GM12878 (cell line): ENCODE data around the gene MAML3. TPM values are rescaled to one million over a fixed set of nuclear protein-coding genes. Genes with fewer than 3 reads are reported as not detected.

ENCODE experiments used
- ATAC-seq: fragments of 200-7000 bp; cut with Tn5 transposase; 3 replicates; pipeline ENCODE4 v1.9.1; 2020; ENCODE audit warnings: mild to moderate bottlenecking, moderate library complexity
- BruUV-seq: library from RNA; stranded (reverse); fragments of 400-500 nt; replicated peaks from 2 replicates; lab custom pipeline; 2021; lab: Mats Ljungman, UMichigan
- CTCF ChIA-PET: fragments of 300-600 bp; sonication (Branson Sonifier 250); formaldehyde crosslinking; extraction: SDS; loops from one replicate; lab custom pipeline; 2021; ENCODE audit warnings: inconsistent platforms; lab: Yijun Ruan, JAX
- POLR2A ChIA-PET: fragments of 350-600 bp; formaldehyde crosslinking; extraction: SDS; loops from one replicate; lab custom pipeline; 2021; ENCODE audit warnings: inconsistent platforms; lab: Charles Lee
- RAD21 ChIA-PET: fragments of 300-600 bp; sonication (Branson Sonifier 250); formaldehyde crosslinking; loops from one replicate; lab custom pipeline; 2023; ENCODE audit warnings: antibody characterized with exemption; ENCODE audit not compliant: unreplicated experiment; lab: Charles Lee
- SMC1A ChIA-PET: fragments of 300-600 bp; sonication (Branson Sonifier 250); formaldehyde crosslinking; loops from one replicate; lab custom pipeline; 2023; ENCODE audit not compliant: unreplicated experiment, uncharacterized antibody; lab: Charles Lee
- DNase-seq: peaks from one replicate; pipeline ENCODE4 v3.0.0-alpha.2; 2011; ENCODE audit warnings: low read depth, low spot score
- FAIRE-seq: peaks from 3 replicates; lab custom pipeline; 2011; peaks lifted over from hg19 to GRCh38; lab: Jason Lieb, UNC
- H2AFZ ChIP-seq: 2 replicates; pipeline ENCODE4 v1.6.0; 2011; ENCODE audit warnings: low read depth, low read length, control low read depth; ENCODE audit not compliant: control insufficient read depth
- H3K27ac ChIP-seq: 2 replicates; pipeline ENCODE4 v1.5.1; 2011; ENCODE audit warnings: control low read depth; ENCODE audit not compliant: control insufficient read depth, insufficient read depth
- H3K27me3 ChIP-seq, 2 experiments: replicated peaks in 1 of 2; 2 replicates each; pipeline versions ENCODE4 v1.6.0 to v1.6.1; 2011; ENCODE audit warnings: low read length in 1 of 2; ENCODE audit not compliant: control insufficient read depth in 2 of 2, insufficient read depth in 2 of 2
- H3K36me3 ChIP-seq, 2 experiments: 2 replicates each; pipeline ENCODE4 v1.5.1; 2011; ENCODE audit warnings: low read length in 1 of 2; ENCODE audit not compliant: control insufficient read depth in 2 of 2, insufficient read depth in 2 of 2
- H3K4me1 ChIP-seq: 2 replicates; pipeline ENCODE4 v1.6.1; 2011; ENCODE audit warnings: mild to moderate bottlenecking, low read length, moderate library complexity, mixed read lengths; ENCODE audit not compliant: control insufficient read depth, insufficient read depth
- H3K4me2 ChIP-seq: 2 replicates; pipeline ENCODE4 v1.6.0; 2011; ENCODE audit warnings: control low read depth; ENCODE audit not compliant: control insufficient read depth, insufficient read depth
- H3K4me3 ChIP-seq: fragments of 200-600 bp; sonication (generic); 2 replicates; pipeline ENCODE4 v1.5.1; 2016
- H3K79me2 ChIP-seq: 2 replicates; pipeline ENCODE4 v1.6.0; 2011; ENCODE audit warnings: low read length; ENCODE audit not compliant: control insufficient read depth, insufficient read depth
- H3K9ac ChIP-seq: 2 replicates; pipeline ENCODE4 v1.8.0; 2011; ENCODE audit warnings: low read length, control low read depth, mixed read lengths; ENCODE audit not compliant: control insufficient read depth, insufficient read depth
- H3K9me3 ChIP-seq: replicated peaks from 3 replicates; pipeline ENCODE4 v1.5.1; 2011; ENCODE audit warnings: mild to moderate bottlenecking, low read length; ENCODE audit not compliant: control insufficient read depth, insufficient read depth
- H4K20me1 ChIP-seq: 2 replicates; pipeline ENCODE4 v1.6.0; 2011; ENCODE audit not compliant: control insufficient read depth, insufficient read depth
- BCL11A ChIP-seq: IDR thresholded peaks from 2 replicates; pipeline ENCODE4 v1.6.1; 2011; ENCODE audit warnings: low read depth, low read length
- CBFB ChIP-seq: IDR thresholded peaks from 2 replicates; pipeline ENCODE4 v1.6.1; 2016; ENCODE audit warnings: antibody characterized with exemption, low read depth
- CEBPB ChIP-seq, 2 experiments: fragments of 150-350 bp in 1 of 2; IDR thresholded peaks; 2 replicates each; pipeline ENCODE4 v1.6.1; 2012 to 2014; ENCODE audit warnings: low read depth in 2 of 2, low read length in 2 of 2, borderline replicate concordance in 1 of 2, inconsistent platforms in 1 of 2
- EP300 ChIP-seq, 2 experiments: fragments of 150-350 bp in 1 of 2; IDR thresholded peaks; 2 replicates each; pipeline ENCODE4 v1.6.1; 2011 to 2012; ENCODE audit warnings: low read depth in 2 of 2, low read length in 2 of 2, borderline replicate concordance in 1 of 2, improper control_type of control experiment in 1 of 2, inconsistent platforms in 1 of 2; ENCODE audit not compliant: control insufficient read depth in 1 of 2
- POU2F2 ChIP-seq: IDR thresholded peaks from 3 replicates; pipeline ENCODE4 v1.6.1; 2011; ENCODE audit warnings: low read depth, mild to moderate bottlenecking, low read length, borderline replicate concordance
- SP1 ChIP-seq: IDR thresholded peaks from one replicate; pipeline ENCODE4 v1.6.1; 2011; ENCODE audit warnings: low read depth, low read length
- SREBF1 ChIP-seq: IDR thresholded peaks from 2 replicates; pipeline ENCODE4 v1.6.1; 2012; ENCODE audit warnings: mild to moderate bottlenecking, low read length
- SREBF2 ChIP-seq: IDR thresholded peaks from 2 replicates; pipeline ENCODE4 v1.6.1; 2012; ENCODE audit warnings: mild to moderate bottlenecking, low read length
- SUZ12 ChIP-seq: fragments of 200-600 bp; sonication (generic); IDR thresholded peaks from one replicate; pipeline ENCODE4 v1.6.1; 2018; ENCODE audit warnings: antibody characterized with exemption, mild to moderate bottlenecking; ENCODE audit not compliant: unreplicated experiment
- ZNF217 ChIP-seq: fragments of 450-650 bp; IDR thresholded peaks from 2 replicates; pipeline ENCODE4 v1.6.1; 2017; ENCODE audit warnings: antibody characterized with exemption, mild to moderate bottlenecking
- WGBS: methylation state at CpG from one replicate; pipeline ENCODE4 v1.1.6; 2016; ENCODE audit warnings: low lambda C conversion rate; ENCODE audit not compliant: insufficient replicate concordance, insufficient coverage; ENCODE audit errors: missing lambda C conversion rate; 5-methylcytosine and 5-hydroxymethylcytosine counted together
- in situ Hi-C: fragments of 300-500 bp; cut with MboI; formaldehyde crosslinking; loops from 9 replicates; pipeline ENCODE4 v1.14.3; 2018; ENCODE audit warnings: mixed read lengths
- intact Hi-C: fragments of 100-400 bp; cut with micrococcal nuclease; formaldehyde crosslinking; loops from one replicate; pipeline ENCODE4 v1.14.2; 2022; ENCODE audit not compliant: unreplicated experiment
- polyA plus RNA-seq, 11 experiments: library from polyadenylated mRNA; depleted of rRNA in 4 of 11; unstranded in 6 of 11; stranded (reverse) in 5 of 11; fragments of >200 nt; fragmentation: Nextera tagmentation in 4 of 11; fragmentation: Illumina TruSeq in 1 of 11; extraction: Ambion mirVana in 4 of 11; extraction: Trizol in 1 of 11; gene quantifications; 1 replicate in 1 of 11; 2 replicates in 10 of 11; pipeline versions ENCODE4 v1.2.1 to v1.2.3, GENCODE V29; 2011 to 2016; ENCODE audit warnings: inconsistent platforms in 2 of 11, missing spikeins in 2 of 11, low read depth in 1 of 11
- total RNA-seq, 4 experiments: library from RNA; depleted of rRNA in 3 of 4; stranded (reverse); fragments of >200 nt in 3 of 4; fragmentation: Illumina TruSeq in 1 of 4; extraction: Trizol in 1 of 4; gene quantifications; 2 replicates each; pipeline versions ENCODE4 v1.2.1 to v1.2.3, GENCODE V29; 2013 to 2021
- TF ChIP-seq, protein P1 (sequence below), 3 experiments: IDR thresholded peaks in 2 of 3; conservative IDR thresholded peaks in 1 of 3; 2 replicates each; pipeline ENCODE4 v1.5.1; 2011; ENCODE audit warnings: low read depth in 3 of 3, low read length in 3 of 3, mild to moderate bottlenecking in 3 of 3, control low read depth in 2 of 3, moderate library complexity in 2 of 3, inconsistent platforms in 1 of 3, mixed read lengths in 1 of 3; ENCODE audit not compliant: control insufficient read depth in 2 of 3, insufficient read depth in 1 of 3; ENCODE audit errors: extremely low read depth in 1 of 3
- TF ChIP-seq, protein P2 (sequence below): fragments of 450-650 bp; IDR thresholded peaks from 2 replicates; pipeline ENCODE4 v1.6.1; 2017; ENCODE audit warnings: mild to moderate bottlenecking, moderate library complexity
- TF ChIP-seq, protein P3 (sequence below): fragments of 450-650 bp; IDR thresholded peaks from 2 replicates; pipeline ENCODE4 v1.6.1; 2016; ENCODE audit warnings: mild to moderate bottlenecking

The MAML3 gene
- total and polyA plus RNA-seq, 10 of the 15 experiments (the other 5 are each of a cell fraction or from before 2014, with no cell fraction given) = under 0.01 to 0.53 (median 0.06) TPM; not detected in 2

DNA sequence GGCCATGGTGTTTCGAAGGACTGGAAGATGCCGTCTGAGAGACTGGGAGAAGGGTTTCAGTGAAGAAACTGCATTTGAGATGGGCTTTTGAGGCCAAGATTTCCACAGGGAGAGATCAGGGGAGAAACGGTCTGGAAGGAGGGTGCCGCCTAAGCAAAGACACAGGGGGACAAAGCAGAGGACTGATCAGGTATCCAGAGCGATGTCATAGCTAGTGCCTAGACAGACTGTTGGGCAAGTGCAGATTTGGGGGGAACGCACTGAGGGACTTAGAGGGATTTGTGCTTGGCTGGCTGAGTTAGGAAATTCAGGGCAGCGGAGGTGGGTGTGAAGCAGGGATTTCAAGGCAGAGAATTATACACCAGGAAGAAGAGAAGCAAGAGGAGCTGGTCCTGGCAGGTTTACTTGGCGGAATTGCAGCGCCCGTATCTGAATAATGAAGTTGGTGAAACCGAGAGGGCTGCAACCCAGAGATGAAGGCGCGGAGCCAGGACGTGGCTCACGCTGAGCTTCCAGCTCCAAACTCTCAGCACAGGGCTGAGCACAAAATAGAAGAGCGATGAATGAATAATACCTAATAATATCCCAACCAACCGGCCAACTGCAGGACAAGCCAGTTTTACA, 106.9 kb downstream of the MAML3 start:
- no peak for DNase-seq
- ATAC-seq = no peak
- SMC1A ChIA-PET = interaction anchor here (1.3 kb wide), 1 partner anchor 13 kb away, joined by 4 read pairs; no protein-coding TSS in a partner anchor
- in situ Hi-C loops = no loop called here
- H3K27me3 ChIP-seq = peaks cover 1 to 9% of the 10 kb centered on the region in 2 experiments; a peak in 2 of 4 replicates
- POLR2A ChIA-PET = no interaction called here
- H3K4me3 ChIP-seq = no peak overlapping the region
- BruUV-seq = no TSS peak
- RAD21 ChIA-PET = interaction anchor here (0.6 kb wide), 1 partner anchor 97 kb away, joined by 4 read pairs; no protein-coding TSS in a partner anchor
- H3K27ac ChIP-seq = no peak overlapping the region
- no peak for FAIRE-seq
- no peaks in the 10 kb centered on the region for H4K20me1 ChIP-seq
- TF ChIP-seq SREBF2 = no peak
- no peak for TF ChIP-seq SREBF1
- no peak for TF ChIP-seq CBFB
- TF ChIP-seq, protein P1, sequence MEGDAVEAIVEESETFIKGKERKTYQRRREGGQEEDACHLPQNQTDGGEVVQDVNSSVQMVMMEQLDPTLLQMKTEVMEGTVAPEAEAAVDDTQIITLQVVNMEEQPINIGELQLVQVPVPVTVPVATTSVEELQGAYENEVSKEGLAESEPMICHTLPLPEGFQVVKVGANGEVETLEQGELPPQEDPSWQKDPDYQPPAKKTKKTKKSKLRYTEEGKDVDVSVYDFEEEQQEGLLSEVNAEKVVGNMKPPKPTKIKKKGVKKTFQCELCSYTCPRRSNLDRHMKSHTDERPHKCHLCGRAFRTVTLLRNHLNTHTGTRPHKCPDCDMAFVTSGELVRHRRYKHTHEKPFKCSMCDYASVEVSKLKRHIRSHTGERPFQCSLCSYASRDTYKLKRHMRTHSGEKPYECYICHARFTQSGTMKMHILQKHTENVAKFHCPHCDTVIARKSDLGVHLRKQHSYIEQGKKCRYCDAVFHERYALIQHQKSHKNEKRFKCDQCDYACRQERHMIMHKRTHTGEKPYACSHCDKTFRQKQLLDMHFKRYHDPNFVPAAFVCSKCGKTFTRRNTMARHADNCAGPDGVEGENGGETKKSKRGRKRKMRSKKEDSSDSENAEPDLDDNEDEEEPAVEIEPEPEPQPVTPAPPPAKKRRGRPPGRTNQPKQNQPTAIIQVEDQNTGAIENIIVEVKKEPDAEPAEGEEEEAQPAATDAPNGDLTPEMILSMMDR (IDR thresholded peaks at IDR 0.05 in 2 of 3, conservative IDR thresholded peaks at IDR 0.05 in 1 of 3; ENCODE audit: control insufficient read depth in 2 of 3, extremely low read depth in 1 of 3, insufficient read depth in 1 of 3, low read depth in 3 of 3, low read length in 3 of 3) = no peak
- TF ChIP-seq, protein P2, sequence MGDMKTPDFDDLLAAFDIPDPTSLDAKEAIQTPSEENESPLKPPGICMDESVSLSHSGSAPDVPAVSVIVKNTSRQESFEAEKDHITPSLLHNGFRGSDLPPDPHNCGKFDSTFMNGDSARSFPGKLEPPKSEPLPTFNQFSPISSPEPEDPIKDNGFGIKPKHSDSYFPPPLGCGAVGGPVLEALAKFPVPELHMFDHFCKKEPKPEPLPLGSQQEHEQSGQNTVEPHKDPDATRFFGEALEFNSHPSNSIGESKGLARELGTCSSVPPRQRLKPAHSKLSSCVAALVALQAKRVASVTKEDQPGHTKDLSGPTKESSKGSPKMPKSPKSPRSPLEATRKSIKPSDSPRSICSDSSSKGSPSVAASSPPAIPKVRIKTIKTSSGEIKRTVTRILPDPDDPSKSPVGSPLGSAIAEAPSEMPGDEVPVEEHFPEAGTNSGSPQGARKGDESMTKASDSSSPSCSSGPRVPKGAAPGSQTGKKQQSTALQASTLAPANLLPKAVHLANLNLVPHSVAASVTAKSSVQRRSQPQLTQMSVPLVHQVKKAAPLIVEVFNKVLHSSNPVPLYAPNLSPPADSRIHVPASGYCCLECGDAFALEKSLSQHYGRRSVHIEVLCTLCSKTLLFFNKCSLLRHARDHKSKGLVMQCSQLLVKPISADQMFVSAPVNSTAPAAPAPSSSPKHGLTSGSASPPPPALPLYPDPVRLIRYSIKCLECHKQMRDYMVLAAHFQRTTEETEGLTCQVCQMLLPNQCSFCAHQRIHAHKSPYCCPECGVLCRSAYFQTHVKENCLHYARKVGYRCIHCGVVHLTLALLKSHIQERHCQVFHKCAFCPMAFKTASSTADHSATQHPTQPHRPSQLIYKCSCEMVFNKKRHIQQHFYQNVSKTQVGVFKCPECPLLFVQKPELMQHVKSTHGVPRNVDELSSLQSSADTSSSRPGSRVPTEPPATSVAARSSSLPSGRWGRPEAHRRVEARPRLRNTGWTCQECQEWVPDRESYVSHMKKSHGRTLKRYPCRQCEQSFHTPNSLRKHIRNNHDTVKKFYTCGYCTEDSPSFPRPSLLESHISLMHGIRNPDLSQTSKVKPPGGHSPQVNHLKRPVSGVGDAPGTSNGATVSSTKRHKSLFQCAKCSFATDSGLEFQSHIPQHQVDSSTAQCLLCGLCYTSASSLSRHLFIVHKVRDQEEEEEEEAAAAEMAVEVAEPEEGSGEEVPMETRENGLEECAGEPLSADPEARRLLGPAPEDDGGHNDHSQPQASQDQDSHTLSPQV = no peak
- no peak for TF ChIP-seq SP1
- no peak for TF ChIP-seq SUZ12
- TF ChIP-seq BCL11A = no peak
- no peak for TF ChIP-seq EP300 (IDR thresholded peaks at IDR 0.05; ENCODE audit: borderline replicate concordance in 1 of 2, control insufficient read depth in 1 of 2, low read depth in 2 of 2, low read length in 2 of 2)
- TF ChIP-seq, protein P3, sequence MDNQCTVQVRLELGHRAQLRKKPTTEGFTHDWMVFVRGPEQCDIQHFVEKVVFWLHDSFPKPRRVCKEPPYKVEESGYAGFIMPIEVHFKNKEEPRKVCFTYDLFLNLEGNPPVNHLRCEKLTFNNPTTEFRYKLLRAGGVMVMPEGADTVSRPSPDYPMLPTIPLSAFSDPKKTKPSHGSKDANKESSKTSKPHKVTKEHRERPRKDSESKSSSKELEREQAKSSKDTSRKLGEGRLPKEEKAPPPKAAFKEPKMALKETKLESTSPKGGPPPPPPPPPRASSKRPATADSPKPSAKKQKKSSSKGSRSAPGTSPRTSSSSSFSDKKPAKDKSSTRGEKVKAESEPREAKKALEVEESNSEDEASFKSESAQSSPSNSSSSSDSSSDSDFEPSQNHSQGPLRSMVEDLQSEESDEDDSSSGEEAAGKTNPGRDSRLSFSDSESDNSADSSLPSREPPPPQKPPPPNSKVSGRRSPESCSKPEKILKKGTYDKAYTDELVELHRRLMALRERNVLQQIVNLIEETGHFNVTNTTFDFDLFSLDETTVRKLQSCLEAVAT = no peak
- no peak for TF ChIP-seq CEBPB (IDR thresholded peaks at IDR 0.05; ENCODE audit: borderline replicate concordance in 1 of 2, low read depth in 2 of 2, low read length in 2 of 2)
- no peak for TF ChIP-seq POU2F2
- TF ChIP-seq ZNF217 = no peak
- CTCF ChIA-PET = interaction anchor here (0.9 kb wide), 1 partner anchor 208 kb away, joined by 3 read pairs; no protein-coding TSS in a partner anchor
- intact Hi-C loops = loop anchor here (10.0 kb wide), 1 partner anchor 312 kb away; no protein-coding TSS in a partner anchor
- 62% methylated on average over 17 of the region's 17 CpGs for WGBS
- no peaks in the 10 kb centered on the region for H3K9me3 ChIP-seq
- H3K79me2 ChIP-seq = no peaks in the 10 kb centered on the region
- no peaks in the 10 kb centered on the region for H3K36me3 ChIP-seq
- H3K4me1 ChIP-seq = peaks cover 4% of the 10 kb centered on the region; the same call in 1 of the 2 replicates
- no peak overlapping the region for H2AFZ ChIP-seq
- no peak overlapping the region for H3K9ac ChIP-seq
- no peak overlapping the region for H3K4me2 ChIP-seq
